RWPE1 (cell line): ENCODE results near the gene CACNA1A.

Experiments used
- CTCF ChIA-PET: fragments of 350-600 bp; sonication (Branson Sonifier 250); formaldehyde crosslinking; extraction: SDS; loops from one replicate; lab custom pipeline; 2021; lab: Yijun Ruan, JAX
- POLR2A ChIA-PET: fragments of 400-600 bp; formaldehyde crosslinking; extraction: SDS; loops from one replicate; lab custom pipeline; 2020; ENCODE audit warnings: antibody characterized with exemption; ENCODE audit not compliant: low non-redundant PET; lab: Yijun Ruan, JAX
- DNase-seq: peaks from one replicate; pipeline ENCODE4 v3.0.0; 2012; ENCODE audit warnings: low spot score
- H3K27ac ChIP-seq: fragments of 450-650 bp; 2 replicates; pipeline ENCODE4 v1.5.1; 2017
- CTCF ChIP-seq: fragments of 450-650 bp; conservative IDR thresholded peaks from 2 replicates; pipeline ENCODE4 v1.5.1; 2017; ENCODE audit warnings: low read depth, mild to moderate bottlenecking

The CACNA1A gene

GRCh38 chr19:13286195-13286985 lies 219.9 kb downstream of the CACNA1A start:
- POLR2A ChIA-PET, result no interaction called here
- no peak for DNase-seq
- CTCF ChIA-PET, result no interaction called here
- no peak for TF ChIP-seq CTCF
- no peak overlapping the region for H3K27ac ChIP-seq

GRCh38 chr19:13284929-13285928 lies 221.1 kb downstream of the CACNA1A start:
- DNase-seq, result no peak
- ChIA-PET CTCF (no interaction called here), POLR2A (no interaction called here)
- TF ChIP-seq CTCF, result no peak
- H3K27ac ChIP-seq, result no peak overlapping the region

GRCh38 chr19:13283871-13284270 lies 222.4 kb downstream of the CACNA1A start:
- DNase-seq, result no peak
- ChIA-PET POLR2A (no interaction called here), CTCF (interaction anchor here (0.7 to 1.4 kb wide), 2 partner anchors 305 to 1992 kb away, joined by 3 to 4 read pairs; no protein-coding TSS in a partner anchor)
- TF ChIP-seq CTCF, result no peak
- no peak overlapping the region for H3K27ac ChIP-seq

- ChIA-PET CTCF (no interaction called here), POLR2A (no interaction called here)
- H3K27ac ChIP-seq, result no peak overlapping the region
- no peak for DNase-seq
- TF ChIP-seq CTCF, result no peak
These were observed 223.7 kb downstream of the CACNA1A start for GRCh38 chr19:13282486-13283065.

- no peak for DNase-seq
- POLR2A ChIA-PET, result no interaction called here
- no peak for TF ChIP-seq CTCF
- no peak overlapping the region for H3K27ac ChIP-seq
- CTCF ChIA-PET, result interaction anchor here (0.6 to 0.7 kb wide), 2 partner anchors 20 to 148 kb away, joined by 3 read pairs; no protein-coding TSS in a partner anchor
These were observed 224.6 kb downstream of the CACNA1A start for GRCh38 chr19:13281567-13282291.
